Trophoblast cell (in vitro differentiated cells and primary cell): Measurements from ENCODE around the gene CLTB.

Source experiments
- DNase-seq, 2 donors: peaks; one replicate each; pipeline ENCODE4 v3.0.0-alpha.2; 2016
- H2AFZ ChIP-seq: 2 replicates; pipeline ENCODE4 v1.6.1; 2013; ENCODE audit warnings: low read length, moderate library complexity, mild to moderate bottlenecking; ENCODE audit not compliant: insufficient read depth, poor library complexity
- H2AK5ac ChIP-seq: 2 replicates; pipeline ENCODE4 v1.6.1; 2013; ENCODE audit warnings: mild to moderate bottlenecking, low read length
- H2BK120ac ChIP-seq: 2 replicates; pipeline ENCODE4 v1.6.1; 2013; ENCODE audit warnings: low read length, mild to moderate bottlenecking, moderate library complexity; ENCODE audit not compliant: insufficient read depth, poor library complexity
- H2BK12ac ChIP-seq: 2 replicates; pipeline ENCODE4 v1.6.1; 2013; ENCODE audit warnings: mild to moderate bottlenecking, low read length, moderate library complexity
- H2BK5ac ChIP-seq: 2 replicates; pipeline ENCODE4 v1.6.1; 2013; ENCODE audit warnings: low read length, low read depth, moderate library complexity, mild to moderate bottlenecking; ENCODE audit not compliant: poor library complexity
- H3K14ac ChIP-seq: 2 replicates; pipeline ENCODE4 v1.6.1; 2013; ENCODE audit warnings: mild to moderate bottlenecking, low read length
- H3K18ac ChIP-seq: 2 replicates; pipeline ENCODE4 v1.6.1; 2013; ENCODE audit warnings: mild to moderate bottlenecking, low read length
- H3K23ac ChIP-seq: 2 replicates; pipeline ENCODE4 v1.6.1; 2013; ENCODE audit warnings: low read length
- H3K27ac ChIP-seq: 2 replicates; pipeline ENCODE4 v1.5.1; 2013; ENCODE audit warnings: low read depth, mild to moderate bottlenecking, inconsistent platforms, low read length, moderate library complexity
- H3K27me3 ChIP-seq: 2 replicates; pipeline ENCODE4 v1.6.1; 2013; ENCODE audit warnings: inconsistent platforms, mild to moderate bottlenecking, low read length, moderate library complexity; ENCODE audit not compliant: insufficient read depth
- H3K36me3 ChIP-seq, 2 experiments: 1 replicate in 1 of 2; 2 replicates in 1 of 2; pipeline ENCODE4 v1.6.1; 2013; ENCODE audit warnings: low read length in 2 of 2, mild to moderate bottlenecking in 2 of 2, moderate library complexity in 1 of 2; ENCODE audit not compliant: insufficient read depth in 2 of 2, control insufficient read depth in 1 of 2
- H3K4ac ChIP-seq: 2 replicates; pipeline ENCODE4 v1.6.1; 2013; ENCODE audit warnings: low read depth, mild to moderate bottlenecking, low read length, moderate library complexity
- H3K4me1 ChIP-seq, 2 experiments: 1 replicate in 1 of 2; 2 replicates in 1 of 2; pipeline ENCODE4 v1.6.1; 2013; ENCODE audit warnings: low read length in 2 of 2, mild to moderate bottlenecking in 2 of 2, moderate library complexity in 1 of 2; ENCODE audit not compliant: insufficient read depth in 2 of 2, control insufficient read depth in 1 of 2
- H3K4me2 ChIP-seq: 2 replicates; pipeline ENCODE4 v1.6.1; 2013; ENCODE audit warnings: inconsistent platforms, mild to moderate bottlenecking, low read length, moderate library complexity
- H3K4me3 ChIP-seq: 2 replicates; pipeline ENCODE4 v1.5.1; 2013; ENCODE audit warnings: mild to moderate bottlenecking, low read depth, low read length, inconsistent platforms
- H3K79me1 ChIP-seq: one replicate; pipeline ENCODE4 v1.6.1; 2013; ENCODE audit warnings: low read length
- H3K79me2 ChIP-seq: 2 replicates; pipeline ENCODE4 v1.6.1; 2013; ENCODE audit warnings: low read length, mild to moderate bottlenecking; ENCODE audit not compliant: control insufficient read depth, insufficient read depth, poor library complexity
- H3K9ac ChIP-seq: 2 replicates; pipeline ENCODE4 v1.6.1; 2013; ENCODE audit warnings: mild to moderate bottlenecking, low read length
- H3K9me3 ChIP-seq: 2 replicates; pipeline ENCODE4 v1.6.1; 2013; ENCODE audit warnings: low read depth, mild to moderate bottlenecking, control low read depth, inconsistent platforms, low read length; ENCODE audit not compliant: insufficient read depth
- H4K12ac ChIP-seq: 2 replicates; pipeline ENCODE4 v1.6.1; 2013; ENCODE audit warnings: low read depth, mild to moderate bottlenecking, low read length, moderate library complexity
- H4K8ac ChIP-seq: 2 replicates; pipeline ENCODE4 v1.6.1; 2013; ENCODE audit warnings: low read depth, mild to moderate bottlenecking, low read length, moderate library complexity
- H4K91ac ChIP-seq: one replicate; pipeline ENCODE4 v1.6.1; 2013; ENCODE audit warnings: low read depth, mild to moderate bottlenecking, low read length, moderate library complexity
- WGBS: extraction: QIAGEN DNeasy Blood & Tissue Kit; methylation state at CpG from one replicate; pipeline ENCODE4 v1.1.7; 2013; ENCODE audit warnings: missing lambda C conversion rate; ENCODE audit not compliant: insufficient read length, insufficient coverage; ENCODE audit errors: extremely low coverage; 5-methylcytosine and 5-hydroxymethylcytosine counted together

The CLTB gene

DNA sequence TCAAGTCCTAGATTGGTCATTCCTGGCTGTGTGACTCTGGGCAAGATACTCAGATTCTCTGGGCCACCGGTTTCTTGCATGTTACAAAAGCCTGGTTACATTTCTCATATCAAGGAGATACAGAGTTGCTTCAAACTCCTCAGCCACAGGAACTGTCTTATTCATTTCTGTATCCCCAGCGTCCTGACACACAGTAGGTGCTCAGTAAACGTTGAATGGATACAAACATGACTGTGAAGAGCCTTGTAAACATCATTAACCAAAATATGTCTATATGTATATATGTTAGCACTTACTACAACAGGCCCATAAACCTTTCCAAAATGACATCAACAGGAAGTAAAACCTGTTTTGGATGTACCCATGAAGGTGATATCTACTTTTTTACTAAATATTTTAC lies 1.6 kb downstream of the CLTB start:
- H3K4me1 ChIP-seq: peaks cover 31 to 34% of the 10 kb centered on the region in 2 experiments
- H3K18ac ChIP-seq: no peak overlapping the region
- H3K9me3 ChIP-seq: peaks cover 1% of the 10 kb centered on the region
- no peak overlapping the region for H3K4me3 ChIP-seq
- H3K79me2 ChIP-seq: peaks cover 16% of the 10 kb centered on the region
- no peak overlapping the region for H2BK5ac ChIP-seq
- WGBS: no CpG with 5 or more reads among the region's 3 CpGs
- no peak overlapping the region for H4K12ac ChIP-seq
- H3K27ac ChIP-seq: no peak overlapping the region
- H3K36me3 ChIP-seq: peaks cover 6 to 12% of the 10 kb centered on the region in 2 experiments
- H2BK120ac ChIP-seq: no peak overlapping the region
- no peak overlapping the region for H2AK5ac ChIP-seq
- H2BK12ac ChIP-seq: no peak overlapping the region
- H3K9ac ChIP-seq: no peak overlapping the region
- H3K14ac ChIP-seq: no peak overlapping the region
- H2AFZ ChIP-seq: no peak overlapping the region
- H3K27me3 ChIP-seq: no peaks in the 10 kb centered on the region
- DNase-seq: peak in 1 of 2 donors; percentile 18
- peaks cover 20% of the 10 kb centered on the region for H3K79me1 ChIP-seq
- H3K4ac ChIP-seq: peak overlapping the region; percentile 25
- no peak overlapping the region for H3K4me2 ChIP-seq
- H4K8ac ChIP-seq: no peak overlapping the region
- H4K91ac ChIP-seq: no peak overlapping the region
- no peak overlapping the region for H3K23ac ChIP-seq

DNA sequence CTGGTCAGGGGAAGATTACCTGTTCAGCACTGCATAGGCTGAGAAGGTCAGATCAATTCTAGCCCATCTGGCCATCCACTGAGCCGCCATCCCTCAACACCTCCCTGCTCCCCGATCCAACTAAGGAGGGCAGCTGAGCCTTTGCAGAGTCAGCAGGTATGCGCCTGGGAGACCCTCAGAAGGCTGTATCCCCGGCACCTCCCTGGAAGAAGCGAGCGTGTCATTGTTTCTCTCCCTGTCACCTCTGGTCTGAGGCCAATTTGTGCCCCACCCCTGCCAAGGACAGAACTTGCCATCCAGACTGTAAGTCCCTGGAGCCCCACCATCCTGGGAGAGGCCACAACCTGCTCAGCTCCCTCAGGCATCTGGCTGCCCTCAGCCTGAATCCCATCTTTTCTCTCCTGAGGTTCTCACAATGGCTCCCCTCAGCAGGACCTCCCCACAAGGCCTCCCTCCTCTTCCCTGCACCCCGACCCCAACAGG lies 2.6 kb downstream of the CLTB start:
- peak overlapping the region; percentile 0 for H2AFZ ChIP-seq
- no peak overlapping the region for H4K8ac ChIP-seq
- H3K4me1 ChIP-seq: peaks cover 30 to 33% of the 10 kb centered on the region in 2 experiments
- H3K9me3 ChIP-seq: peaks cover 2% of the 10 kb centered on the region
- no peak overlapping the region for H4K91ac ChIP-seq
- H3K23ac ChIP-seq: no peak overlapping the region
- no peak overlapping the region for H2BK12ac ChIP-seq
- no peaks in the 10 kb centered on the region for H3K27me3 ChIP-seq
- peak in 1 of 2 donors; percentile 6 for DNase-seq
- H3K14ac ChIP-seq: no peak overlapping the region
- peaks cover 12 to 13% of the 10 kb centered on the region in 2 experiments for H3K36me3 ChIP-seq
- peak overlapping the region; percentile 6 for H3K18ac ChIP-seq
- no peak overlapping the region for H3K4me2 ChIP-seq
- no peak overlapping the region for H4K12ac ChIP-seq
- H3K79me1 ChIP-seq: peaks cover 18% of the 10 kb centered on the region
- H3K4me3 ChIP-seq: no peak overlapping the region
- no peak overlapping the region for H2BK5ac ChIP-seq
- peak overlapping the region; percentile 72 for H2AK5ac ChIP-seq
- H3K27ac ChIP-seq: no peak overlapping the region
- H3K79me2 ChIP-seq: peaks cover 16% of the 10 kb centered on the region
- WGBS: no CpG with 5 or more reads among the region's 7 CpGs
- peak overlapping the region; percentile 29 for H3K4ac ChIP-seq
- H2BK120ac ChIP-seq: no peak overlapping the region
- no peak overlapping the region for H3K9ac ChIP-seq

DNA sequence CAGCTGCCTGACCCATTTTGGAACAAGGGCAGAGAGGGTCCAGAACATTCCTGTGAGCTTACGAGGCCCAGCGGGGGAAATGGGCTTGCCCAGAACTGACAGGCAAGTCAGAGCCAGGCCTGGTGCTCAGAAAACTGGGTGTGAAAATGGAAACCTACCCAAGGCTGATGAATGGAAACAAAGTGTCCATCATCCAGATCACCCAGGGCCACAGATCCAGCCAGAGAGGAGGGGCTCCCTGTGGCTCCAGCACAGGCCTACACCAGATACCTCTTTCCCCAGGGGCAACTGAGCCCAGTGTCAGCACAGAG lies 3.1 kb downstream of the CLTB start:
- peaks cover 2% of the 10 kb centered on the region for H3K9me3 ChIP-seq
- no peak overlapping the region for H3K23ac ChIP-seq
- DNase-seq: no peak
- no peak overlapping the region for H3K4me2 ChIP-seq
- H3K4ac ChIP-seq: peak overlapping the region; percentile 29
- H2BK5ac ChIP-seq: no peak overlapping the region
- H4K91ac ChIP-seq: no peak overlapping the region
- peaks cover 28 to 31% of the 10 kb centered on the region in 2 experiments for H3K4me1 ChIP-seq
- H4K8ac ChIP-seq: no peak overlapping the region
- no peak overlapping the region for H4K12ac ChIP-seq
- H3K4me3 ChIP-seq: no peak overlapping the region
- peaks cover 12 to 16% of the 10 kb centered on the region in 2 experiments for H3K36me3 ChIP-seq
- no CpG with 5 or more reads among the region's 2 CpGs for WGBS
- no peaks in the 10 kb centered on the region for H3K27me3 ChIP-seq
- H2AK5ac ChIP-seq: no peak overlapping the region
- peak overlapping the region; percentile 45 for H2BK12ac ChIP-seq
- H3K27ac ChIP-seq: no peak overlapping the region
- peaks cover 16% of the 10 kb centered on the region for H3K79me2 ChIP-seq
- H3K18ac ChIP-seq: peak overlapping the region; percentile 6
- H3K14ac ChIP-seq: peak overlapping the region; percentile 22
- H3K79me1 ChIP-seq: peaks cover 16% of the 10 kb centered on the region
- H2AFZ ChIP-seq: no peak overlapping the region
- no peak overlapping the region for H2BK120ac ChIP-seq
- no peak overlapping the region for H3K9ac ChIP-seq

DNA sequence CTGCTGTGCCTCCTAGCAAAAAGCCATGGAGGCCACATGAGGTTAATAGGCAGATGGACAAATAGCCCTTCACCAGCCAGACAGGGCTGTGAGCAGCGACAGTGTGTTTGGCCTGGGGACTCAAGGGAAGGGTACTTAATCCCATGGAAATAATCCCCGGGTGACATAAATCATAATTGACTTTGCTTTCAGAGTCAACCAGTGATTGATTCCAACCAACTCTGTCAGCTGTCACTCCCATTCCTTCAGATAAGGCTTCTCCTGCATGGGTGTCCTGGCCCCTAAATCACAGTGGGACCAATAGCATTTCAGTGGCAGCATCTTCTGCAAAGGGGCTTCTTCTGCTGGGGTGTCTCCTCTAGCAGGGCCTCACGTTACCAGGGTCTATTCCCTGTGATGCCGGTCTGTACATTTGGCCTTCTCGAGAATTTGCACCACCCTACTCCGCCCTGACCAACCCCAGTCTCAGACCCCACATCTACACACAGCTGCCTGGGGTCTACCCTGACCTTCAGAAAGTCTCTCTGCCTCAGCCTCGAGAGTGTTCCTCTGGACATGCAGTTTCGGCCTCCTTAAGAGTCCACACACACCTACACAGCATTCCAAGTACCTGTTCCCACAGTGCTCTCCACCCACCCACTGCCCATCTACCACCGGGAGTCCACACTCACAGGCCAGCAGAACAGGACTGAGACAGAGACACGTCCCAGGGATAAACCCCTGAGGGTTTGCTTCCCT lies 3.7 kb downstream of the CLTB start:
- Histone ChIP-seq H4K91ac (no peak overlapping the region), H3K79me1 (peaks cover 16% of the 10 kb centered on the region), H3K18ac (no peak overlapping the region), H3K27me3 (no peaks in the 10 kb centered on the region), H4K12ac (no peak overlapping the region), H2BK12ac (no peak overlapping the region), H2AK5ac (no peak overlapping the region), H2AFZ (no peak overlapping the region), H3K27ac (no peak overlapping the region), H3K4me2 (no peak overlapping the region), H4K8ac (no peak overlapping the region), H3K4me1 (peaks cover 28 to 31% of the 10 kb centered on the region in 2 experiments), H2BK5ac (no peak overlapping the region), H3K4ac (peak overlapping the region; percentile 10), H3K4me3 (no peak overlapping the region), H3K9me3 (peaks cover 2% of the 10 kb centered on the region), H3K23ac (no peak overlapping the region), H3K36me3 (peaks cover 15 to 19% of the 10 kb centered on the region in 2 experiments), H3K14ac (no peak overlapping the region), H3K9ac (no peak overlapping the region), H2BK120ac (no peak overlapping the region), H3K79me2 (peaks cover 16% of the 10 kb centered on the region)
- WGBS: no CpG with 5 or more reads among the region's 10 CpGs
- peak in 1 of 2 donors; percentile 29 for DNase-seq
